ENCODE results near the gene EDDM3A.

DNA sequence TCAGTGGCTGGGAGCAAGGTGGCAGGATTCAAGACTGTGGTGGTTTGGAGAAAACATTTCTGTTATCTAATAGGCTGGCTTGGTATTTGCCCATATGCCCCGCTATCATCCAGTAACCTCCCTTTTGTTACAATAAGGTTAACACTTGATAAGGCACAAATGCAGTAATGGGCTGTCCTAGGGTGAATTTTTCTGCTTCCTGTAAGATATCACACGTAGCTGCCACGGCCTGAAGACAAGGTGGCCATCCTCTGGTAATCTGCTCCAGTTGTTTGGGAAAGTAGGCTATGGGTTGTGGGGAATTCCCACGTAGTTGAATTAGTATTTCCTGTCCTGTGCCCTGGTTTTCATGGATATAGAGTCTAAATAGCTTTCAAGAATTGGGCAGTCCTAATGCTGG is 34.0 kb upstream of the EDDM3A start:
- TF ChIP-seq, protein P1, sequence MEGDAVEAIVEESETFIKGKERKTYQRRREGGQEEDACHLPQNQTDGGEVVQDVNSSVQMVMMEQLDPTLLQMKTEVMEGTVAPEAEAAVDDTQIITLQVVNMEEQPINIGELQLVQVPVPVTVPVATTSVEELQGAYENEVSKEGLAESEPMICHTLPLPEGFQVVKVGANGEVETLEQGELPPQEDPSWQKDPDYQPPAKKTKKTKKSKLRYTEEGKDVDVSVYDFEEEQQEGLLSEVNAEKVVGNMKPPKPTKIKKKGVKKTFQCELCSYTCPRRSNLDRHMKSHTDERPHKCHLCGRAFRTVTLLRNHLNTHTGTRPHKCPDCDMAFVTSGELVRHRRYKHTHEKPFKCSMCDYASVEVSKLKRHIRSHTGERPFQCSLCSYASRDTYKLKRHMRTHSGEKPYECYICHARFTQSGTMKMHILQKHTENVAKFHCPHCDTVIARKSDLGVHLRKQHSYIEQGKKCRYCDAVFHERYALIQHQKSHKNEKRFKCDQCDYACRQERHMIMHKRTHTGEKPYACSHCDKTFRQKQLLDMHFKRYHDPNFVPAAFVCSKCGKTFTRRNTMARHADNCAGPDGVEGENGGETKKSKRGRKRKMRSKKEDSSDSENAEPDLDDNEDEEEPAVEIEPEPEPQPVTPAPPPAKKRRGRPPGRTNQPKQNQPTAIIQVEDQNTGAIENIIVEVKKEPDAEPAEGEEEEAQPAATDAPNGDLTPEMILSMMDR (optimal IDR thresholded peaks at IDR 0.05 in 1 of 3, IDR thresholded peaks at IDR 0.05 in 1 of 3, conservative IDR thresholded peaks at IDR 0.05 in 1 of 3; ENCODE audit: extremely low read depth in 1 of 3, insufficient read depth in 2 of 3, low read length in 3 of 3), result no peak
- TF ChIP-seq EZH2 (IDR thresholded peaks at IDR 0.05; ENCODE audit: low read length), result no peak

Data from keratinocyte (primary cell).